HL-60 (cell line): ENCODE measurements around the gene AHCTF1.

Experiments
- CTCF ChIP-seq: IDR thresholded peaks from one replicate; pipeline ENCODE4 v1.5.1; 2011; ENCODE audit warnings: low read length, control low read depth, inconsistent platforms; ENCODE audit not compliant: insufficient read depth
- GABPA ChIP-seq: IDR thresholded peaks from 2 replicates; pipeline ENCODE4 v1.6.1; 2012; ENCODE audit warnings: low read depth
- POLR2AphosphoS5 ChIP-seq: IDR thresholded peaks from 2 replicates; pipeline ENCODE4 v1.6.1; 2012; ENCODE audit warnings: low read depth
- REST ChIP-seq: IDR thresholded peaks from 2 replicates; pipeline ENCODE4 v1.6.1; 2012; ENCODE audit warnings: low read depth; ENCODE audit not compliant: insufficient replicate concordance
- SPI1 ChIP-seq: IDR thresholded peaks from 2 replicates; pipeline ENCODE4 v1.6.1; 2012; ENCODE audit warnings: low read depth, mild to moderate bottlenecking, borderline replicate concordance

GRCh38 chr1:246797157-246797556 lies 134.6 kb downstream of the AHCTF1 start:
- TF ChIP-seq CTCF (no peak), REST (no peak), POLR2AphosphoS5 (no peak), GABPA (no peak), SPI1 (no peak)
